HG03196 (cell line): Measurements from ENCODE around the gene TBL3.
"Not testable (repeated sequence)": the region's sequence is repeated elsewhere in the genome, so short reads cannot be mapped to it uniquely, and the experiment has no call there.

Source experiments
- ATAC-seq: cut with Tn5 transposase; IDR thresholded peaks from one replicate; pipeline ENCODE4 v1.9.1; 2021; ENCODE audit not compliant: unreplicated experiment

The TBL3 gene

DNA sequence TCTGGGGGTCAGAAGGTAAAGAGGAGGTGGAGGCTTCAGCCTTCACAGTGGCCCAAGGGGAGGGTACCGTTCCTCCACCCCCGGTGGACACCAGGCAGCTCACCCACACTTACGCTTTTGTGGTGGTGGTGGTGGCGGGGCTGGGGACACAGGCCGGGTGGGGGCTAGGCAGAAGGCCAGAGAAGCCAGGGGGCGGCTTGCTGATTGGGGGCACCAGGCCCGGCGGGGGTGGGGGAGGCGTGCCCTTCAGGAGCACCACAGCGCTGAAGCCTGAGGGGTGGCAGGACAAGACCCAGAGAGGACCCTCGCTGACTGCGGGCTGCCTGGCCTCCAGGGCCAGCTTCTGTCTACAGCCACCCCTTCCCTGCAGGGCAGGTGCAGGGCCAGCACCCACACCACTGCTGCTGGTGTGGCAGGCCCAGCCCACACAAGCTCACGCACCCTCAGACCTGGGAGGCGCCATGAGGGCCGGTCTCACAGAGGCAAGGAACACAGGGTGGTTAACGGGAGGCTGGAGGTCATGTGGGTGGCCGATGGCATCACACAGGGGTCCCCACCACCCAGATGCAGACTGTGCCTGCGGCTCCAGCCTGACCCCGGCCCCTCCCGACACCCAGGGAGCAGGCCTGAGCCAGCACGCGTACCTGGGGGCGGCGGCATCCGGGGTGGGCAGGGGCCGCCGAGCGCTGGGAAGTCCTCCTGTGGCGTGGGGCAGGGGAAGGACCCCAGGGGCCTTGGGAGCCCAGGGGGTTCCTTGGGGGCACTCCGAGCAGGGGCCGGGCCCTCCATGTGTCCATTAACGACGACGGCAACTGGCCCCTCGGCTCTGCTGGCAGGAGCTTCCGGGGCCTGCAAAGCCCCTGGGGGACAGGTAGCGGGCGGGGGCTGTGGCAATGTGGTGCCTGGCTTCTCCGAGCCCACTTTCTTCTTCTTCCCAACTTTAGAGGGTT is 27.3 kb downstream of the TBL3 start:
- ATAC-seq: no peak

DNA sequence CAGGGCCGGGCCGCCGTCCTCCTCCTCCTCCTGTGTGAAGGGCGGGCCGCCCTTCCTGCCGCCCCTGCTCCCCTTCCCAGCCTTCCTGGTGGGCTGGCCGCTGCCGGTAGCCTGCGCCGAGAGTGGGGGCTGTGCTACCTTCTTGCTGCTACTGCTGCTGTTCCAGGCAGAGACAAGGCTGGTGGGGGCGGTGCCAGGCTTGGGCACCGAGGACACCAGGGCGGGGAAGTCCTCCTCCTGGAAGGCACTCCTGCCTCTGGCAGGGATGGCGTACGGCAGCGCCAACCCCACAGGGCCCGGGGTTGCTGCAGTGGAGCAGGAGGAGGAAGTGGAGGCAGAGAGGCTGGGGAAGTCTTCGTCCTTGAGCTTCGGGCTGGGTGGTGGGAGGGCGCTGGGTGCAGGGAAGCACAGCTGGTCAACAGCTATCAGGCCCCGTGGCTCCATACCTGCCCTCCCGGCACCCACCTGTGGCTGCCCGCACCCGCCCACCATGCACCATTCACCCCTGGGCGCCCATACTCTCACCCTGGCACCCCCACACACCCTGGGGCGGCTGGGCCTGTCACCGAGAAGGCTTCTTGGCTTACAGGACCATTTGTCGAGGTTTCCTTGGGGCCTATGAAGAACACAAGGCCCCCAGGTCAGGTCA is 28.1 kb downstream of the TBL3 start:
- no peak for ATAC-seq

DNA sequence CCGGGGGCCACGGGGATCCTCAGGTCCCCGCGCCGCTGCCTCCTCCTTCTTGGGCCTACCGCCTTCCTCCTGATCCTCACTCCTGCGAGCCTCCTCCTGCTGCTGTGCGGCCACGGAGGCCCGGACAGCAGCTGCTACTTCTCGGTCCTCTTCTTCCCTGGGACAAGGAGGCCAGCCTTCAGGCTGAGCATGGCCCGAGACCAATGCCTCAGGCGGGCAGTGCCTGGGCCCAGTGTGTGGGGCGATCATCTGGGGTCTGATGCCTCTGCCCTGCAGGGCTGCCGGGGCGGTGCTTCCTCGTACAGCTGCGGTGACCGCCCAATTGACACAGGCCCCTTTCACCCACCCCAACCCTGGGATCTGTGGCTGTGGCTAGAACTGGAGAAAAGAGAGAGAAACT is 29.2 kb downstream of the TBL3 start:
- no peak for ATAC-seq

DNA sequence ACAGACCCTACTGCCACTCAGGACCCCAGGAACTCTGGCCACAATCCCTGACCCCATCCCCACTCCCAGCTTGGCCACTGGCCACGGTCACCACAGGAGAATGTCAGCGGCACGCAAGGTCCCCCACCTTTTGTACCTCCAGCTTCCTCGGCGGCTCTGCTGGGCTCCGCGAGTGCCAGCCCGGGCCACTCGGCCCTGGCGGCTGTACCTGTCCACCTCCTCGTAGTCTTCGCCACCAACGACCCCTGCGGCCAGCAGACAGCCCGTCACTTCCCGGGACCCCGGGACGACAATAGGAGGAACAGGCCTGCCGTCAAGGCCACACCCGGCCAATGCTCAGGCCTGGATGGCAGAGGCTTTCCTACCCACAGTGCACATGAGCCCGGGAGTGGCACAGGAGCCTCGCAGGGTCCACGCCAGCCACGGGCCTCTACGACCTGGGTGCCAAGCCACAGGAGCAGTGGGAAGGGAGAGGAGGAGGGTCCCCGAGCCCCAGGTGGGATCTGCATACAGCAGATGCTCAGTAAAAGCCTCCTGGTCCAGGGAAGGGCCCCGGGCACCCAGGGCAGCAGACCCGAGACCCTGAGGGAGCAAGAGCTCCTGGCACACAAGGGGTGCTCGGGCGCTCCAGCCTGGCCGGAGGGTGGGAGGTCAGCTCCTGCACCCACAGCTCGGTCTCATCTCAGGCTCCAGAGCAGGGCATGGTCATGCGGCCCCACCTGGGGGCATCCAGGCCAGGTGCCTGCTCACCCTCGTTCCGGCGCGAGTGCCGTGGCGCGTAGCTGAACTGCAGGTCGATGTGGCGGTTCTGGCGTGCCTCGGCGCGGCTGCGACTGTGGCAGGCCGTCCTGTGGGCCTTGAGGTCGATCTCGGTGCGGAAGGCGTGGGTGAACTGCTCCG is 29.9 kb downstream of the TBL3 start:
- ATAC-seq: no peak

DNA sequence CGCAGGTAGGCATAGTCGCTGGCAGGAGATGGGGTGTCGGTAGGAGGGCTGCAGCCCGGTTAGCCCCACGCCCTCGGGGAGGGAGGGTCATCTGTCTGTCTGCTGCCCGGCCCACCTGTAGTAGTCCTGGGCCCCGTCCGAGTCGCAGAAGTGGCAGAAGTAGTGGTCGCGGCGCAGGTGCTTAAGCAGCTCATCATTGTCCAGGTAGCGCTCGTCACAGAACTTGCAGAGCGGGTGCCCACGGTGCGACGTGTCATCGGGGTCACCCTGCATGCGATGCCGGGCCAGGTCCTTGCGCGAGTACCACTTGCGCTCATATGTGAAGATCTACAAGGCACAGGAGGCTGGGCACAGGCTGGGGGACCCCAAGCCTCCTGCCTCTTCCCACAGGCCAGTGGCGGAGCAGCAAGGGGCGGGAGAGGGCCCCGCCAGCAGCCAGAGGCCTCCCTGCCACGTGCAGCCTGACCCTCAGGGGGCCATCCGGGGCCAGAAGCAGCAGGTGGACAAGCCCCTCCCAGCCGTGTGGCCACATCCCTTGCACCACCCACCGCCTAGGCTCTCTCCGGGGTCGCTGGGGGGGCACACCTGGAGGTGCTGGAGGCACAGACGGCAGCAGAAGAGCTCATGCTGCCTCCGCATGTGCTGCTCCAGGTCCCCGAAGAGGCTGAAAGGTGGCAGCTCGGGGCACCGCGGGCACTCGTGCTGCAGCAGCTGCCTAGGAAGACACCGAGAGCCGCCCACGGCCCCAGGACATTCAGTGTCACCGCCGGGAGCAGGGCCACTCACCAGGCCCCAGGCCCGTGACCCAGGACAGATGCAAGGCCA is 30.8 kb downstream of the TBL3 start:
- no peak for ATAC-seq

DNA sequence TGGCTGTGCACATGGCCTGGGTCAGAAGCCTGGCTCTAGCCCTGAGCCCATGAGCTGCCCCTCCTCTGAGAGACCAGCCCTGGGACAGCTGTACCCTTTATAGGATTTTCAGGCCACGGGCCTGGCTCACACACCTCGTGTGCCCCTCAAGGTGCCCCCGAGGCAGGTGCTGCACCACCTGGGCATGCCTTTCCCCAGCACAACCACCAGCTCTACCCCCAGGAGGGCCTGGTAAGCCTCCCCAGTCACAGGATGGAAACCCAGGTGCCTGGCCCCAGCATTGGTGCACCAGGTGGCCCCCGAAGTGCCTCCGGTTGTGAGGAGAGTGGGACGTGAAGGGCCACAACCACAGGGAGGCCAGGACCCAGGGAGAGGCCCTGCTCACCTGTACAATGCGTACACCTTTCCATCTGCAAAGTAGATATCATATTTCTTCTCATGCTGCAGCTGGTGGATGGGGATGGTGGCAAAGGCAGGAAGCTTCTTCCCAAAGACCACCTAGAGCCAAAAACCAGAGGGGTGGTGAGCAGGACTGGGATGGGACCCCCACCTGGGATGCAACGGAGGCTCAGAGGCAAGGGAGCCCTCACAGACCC is 31.5 kb downstream of the TBL3 start:
- no peak for ATAC-seq

DNA sequence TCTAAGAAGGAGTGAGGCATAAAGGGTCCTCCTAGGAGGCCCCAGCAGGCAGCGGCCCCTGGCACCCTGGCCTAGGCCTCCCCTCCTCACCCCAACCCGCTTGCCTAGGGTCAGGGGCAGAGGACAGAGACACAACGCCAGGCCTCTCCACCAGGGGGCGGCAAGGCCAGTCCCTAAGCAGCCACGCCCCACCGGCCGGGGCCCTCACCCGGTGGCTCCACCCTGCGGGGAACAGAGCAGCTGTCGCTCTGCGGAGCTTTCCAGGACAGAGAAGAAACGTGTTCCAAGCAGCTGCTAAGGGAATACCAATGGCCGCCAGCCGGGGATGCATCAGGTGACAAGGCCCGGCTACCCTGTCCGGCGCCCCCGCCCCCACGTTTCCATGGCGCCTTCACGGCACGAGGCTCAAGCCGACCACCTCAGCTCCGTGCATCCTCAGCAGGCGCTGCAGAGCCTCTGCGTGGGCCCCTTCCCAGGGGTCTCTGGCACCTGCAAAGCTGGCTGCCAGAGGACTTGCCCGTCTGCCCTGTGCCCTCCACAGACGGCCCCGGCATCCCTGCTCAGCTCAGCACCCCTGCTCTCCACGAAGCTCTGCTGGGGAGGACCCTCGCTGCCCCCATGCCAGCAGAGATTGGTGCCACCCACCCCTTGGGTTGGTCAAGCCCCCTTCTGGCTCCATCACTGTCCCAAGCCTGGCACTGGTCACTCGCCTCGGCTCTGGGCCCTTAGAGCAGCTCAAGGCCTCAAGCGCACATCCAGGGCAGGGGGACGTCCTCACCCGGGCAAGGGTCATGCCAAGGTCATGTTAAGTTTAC is 32.2 kb downstream of the TBL3 start:
- ATAC-seq: peak; percentile 45

DNA sequence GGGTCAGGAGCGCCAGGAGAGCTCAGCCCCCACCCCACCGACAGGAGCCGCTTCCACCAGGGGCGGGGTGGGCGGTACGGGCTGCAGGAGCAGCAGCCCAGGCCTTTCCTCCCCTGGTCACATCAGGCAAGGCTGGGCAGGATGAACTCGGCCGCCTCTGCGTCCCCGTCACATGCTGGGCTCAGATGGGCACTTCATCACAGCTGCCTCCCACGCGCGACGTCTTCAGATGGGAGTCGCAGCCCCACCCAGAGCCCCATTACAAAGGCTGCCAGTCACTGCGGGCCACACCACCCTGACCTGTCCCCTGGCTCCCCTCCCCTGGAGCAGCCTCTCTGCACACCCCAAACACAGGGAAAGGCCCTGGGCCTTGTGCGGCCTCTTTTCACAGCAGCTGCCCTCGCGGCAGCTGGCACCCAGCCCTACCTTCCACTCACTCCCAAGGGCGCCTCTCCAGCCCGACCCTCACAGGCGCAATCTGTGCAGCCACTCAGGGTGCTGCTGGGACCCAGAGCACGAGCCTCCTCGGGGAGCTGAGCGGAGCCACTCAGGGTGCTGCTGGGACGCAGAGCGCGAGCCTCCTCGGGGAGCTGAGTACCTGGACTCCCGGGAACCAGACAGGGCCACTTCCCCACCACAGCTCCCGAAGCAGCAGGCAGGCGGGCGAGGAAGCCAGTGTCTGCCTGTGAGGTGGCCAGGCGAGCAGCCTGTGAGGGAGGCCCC is 33.1 kb downstream of the TBL3 start:
- no peak for ATAC-seq

DNA sequence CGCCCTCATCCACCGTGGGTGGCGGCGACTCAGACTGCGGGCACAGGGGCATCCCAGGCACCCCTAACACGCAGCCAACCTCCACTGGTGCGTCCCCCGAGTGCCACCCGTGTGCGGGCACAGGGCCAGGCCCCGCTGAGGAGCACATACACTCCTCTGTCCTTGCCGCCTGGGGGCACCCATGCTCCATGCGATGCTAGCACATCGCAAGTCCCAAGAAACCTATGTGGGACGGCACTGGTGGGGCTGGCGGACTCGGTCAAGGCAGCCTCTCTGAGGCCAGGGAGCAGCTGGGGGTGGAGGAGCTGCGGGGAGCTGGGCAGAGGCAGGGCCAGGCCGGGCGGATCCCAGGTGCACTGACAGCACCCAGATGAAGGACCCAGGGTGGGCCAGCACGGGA is 33.8 kb downstream of the TBL3 start:
- no peak for ATAC-seq

DNA sequence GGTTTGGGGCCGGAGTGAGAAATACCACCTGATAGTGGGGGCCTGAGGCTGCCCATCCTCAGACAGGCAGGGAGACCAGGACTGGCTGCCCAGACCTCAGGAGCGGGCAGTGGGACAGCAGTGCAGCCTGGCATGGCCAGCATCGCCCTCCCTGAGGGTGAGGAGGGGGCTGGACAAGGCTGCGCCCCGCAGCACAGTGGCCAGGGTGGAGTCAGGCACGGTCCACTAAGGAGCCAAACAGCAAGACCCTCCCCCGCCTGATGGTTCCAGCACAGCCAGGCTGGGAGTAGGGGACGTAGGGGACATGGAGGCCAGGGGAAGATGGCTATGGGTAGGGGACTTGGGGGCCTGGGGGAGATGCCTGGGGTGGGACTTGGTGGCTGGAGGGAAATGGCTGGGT is 34.5 kb downstream of the TBL3 start:
- ATAC-seq: no peak

DNA sequence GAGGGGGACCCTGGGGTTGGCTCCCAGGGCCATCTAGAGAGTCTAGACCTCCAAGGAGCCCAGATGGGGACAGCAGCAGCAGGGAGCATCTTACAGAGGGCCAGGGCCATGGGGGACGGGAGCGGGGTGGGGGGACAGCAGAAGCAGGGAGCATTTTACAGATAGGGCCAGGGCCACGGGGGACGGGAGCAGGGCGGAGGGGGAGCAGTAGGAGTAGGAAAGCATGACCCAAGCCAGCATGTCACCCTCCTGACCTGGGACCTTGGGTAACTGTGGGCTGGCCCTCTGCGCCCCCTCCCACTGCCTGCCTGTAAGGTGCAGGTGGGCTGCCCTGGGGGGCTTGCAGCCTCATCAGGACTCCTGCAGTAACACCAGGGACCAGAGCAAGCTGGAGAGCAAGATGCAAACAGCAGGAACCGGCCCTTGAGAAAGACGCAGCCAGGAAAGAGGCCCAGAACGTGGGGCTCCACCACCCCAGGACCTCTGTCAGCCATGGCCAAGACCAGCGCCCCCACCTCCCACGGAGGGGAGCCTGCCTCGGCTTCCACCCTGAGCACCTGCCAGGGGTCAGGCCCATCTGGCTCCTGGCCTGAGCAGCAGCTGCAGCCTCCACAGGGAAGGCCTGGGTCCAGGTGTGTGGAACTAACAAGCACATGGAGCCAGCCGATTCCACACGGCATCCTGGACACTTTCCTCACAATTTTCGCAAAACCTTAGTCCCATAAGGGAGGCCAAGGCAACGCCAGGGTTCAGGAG is 35.4 kb downstream of the TBL3 start:
- no peak for ATAC-seq

DNA sequence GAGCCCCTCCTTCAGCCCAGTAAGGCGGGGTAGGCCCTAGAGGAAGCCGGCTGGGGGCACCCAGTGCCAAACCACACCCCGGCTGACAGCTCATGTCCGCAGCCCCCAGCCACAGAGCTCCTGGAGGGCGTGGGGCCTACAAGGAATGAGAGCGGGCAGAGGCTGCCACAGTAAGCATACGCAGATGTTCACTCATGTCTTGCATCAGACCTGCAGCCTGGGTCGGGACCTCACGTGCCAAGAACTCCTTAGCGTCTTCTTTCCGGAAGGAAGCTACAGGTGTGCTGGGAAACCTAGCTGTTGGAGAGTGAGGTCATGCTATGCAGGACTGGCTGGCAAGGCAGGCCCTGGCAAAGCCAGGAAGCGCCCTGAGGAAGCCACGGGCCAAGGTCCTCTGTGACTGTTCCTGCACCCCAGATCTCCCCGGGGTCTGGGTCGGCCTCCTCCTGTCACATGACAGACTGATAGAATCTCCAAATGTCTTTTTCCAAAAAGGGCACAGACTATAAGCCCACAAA is 36.2 kb downstream of the TBL3 start:
- ATAC-seq: no peak

DNA sequence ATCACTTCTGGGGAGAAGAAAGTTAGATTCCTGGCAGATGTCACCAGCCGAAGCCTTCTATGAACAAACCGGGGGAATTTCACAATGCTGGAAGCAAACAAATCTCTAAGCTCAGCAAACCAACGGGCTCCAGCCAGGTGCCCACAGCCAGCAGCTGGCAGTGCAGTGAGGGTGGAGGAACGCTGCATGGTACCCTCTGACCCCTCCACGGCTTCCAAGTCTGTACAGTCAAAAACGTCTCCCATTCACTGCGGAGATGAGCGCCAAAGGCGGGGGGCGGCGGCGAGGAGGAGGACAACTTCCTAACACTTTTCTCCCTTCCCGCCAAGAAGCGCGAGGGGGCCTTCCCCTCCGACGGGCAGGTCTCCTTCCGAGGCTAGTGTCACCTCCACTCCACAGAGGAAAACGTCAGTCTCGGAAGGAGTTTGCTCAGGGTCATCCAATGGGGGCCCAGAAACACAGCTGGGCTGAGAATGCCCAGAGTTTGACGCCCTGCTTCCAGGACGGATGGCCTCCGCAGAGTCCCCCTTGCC is 36.8 kb downstream of the TBL3 start:
- ATAC-seq: peak; percentile 1

DNA sequence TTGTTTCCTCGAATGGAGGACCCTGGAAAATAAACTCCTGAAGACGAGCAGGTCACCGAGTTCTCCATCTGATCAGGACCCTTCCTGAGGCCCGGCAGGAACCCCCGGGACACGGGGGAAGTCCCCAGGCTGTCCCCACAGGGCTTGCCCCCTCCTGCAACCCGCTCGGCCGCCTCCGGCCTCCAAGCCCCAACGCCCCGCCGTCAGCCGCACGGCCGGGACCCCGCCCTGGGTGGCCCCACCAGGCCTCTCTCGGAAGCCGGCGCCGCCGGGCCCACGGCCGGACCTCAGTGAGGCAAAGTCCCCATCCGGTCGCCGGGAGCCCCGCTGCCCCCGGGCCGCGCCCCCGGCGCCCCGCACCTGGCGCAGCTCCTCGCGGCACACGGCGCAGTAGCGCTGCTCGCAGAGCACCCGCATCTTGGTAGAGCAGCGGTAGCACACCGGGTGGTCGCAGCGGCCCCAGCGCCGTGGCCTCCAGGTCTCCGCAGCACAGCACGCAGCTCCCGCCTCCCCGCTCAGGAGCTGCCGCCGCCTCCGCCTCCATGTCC is 37.4 kb downstream of the TBL3 start:
- peak; percentile 38 for ATAC-seq

DNA sequence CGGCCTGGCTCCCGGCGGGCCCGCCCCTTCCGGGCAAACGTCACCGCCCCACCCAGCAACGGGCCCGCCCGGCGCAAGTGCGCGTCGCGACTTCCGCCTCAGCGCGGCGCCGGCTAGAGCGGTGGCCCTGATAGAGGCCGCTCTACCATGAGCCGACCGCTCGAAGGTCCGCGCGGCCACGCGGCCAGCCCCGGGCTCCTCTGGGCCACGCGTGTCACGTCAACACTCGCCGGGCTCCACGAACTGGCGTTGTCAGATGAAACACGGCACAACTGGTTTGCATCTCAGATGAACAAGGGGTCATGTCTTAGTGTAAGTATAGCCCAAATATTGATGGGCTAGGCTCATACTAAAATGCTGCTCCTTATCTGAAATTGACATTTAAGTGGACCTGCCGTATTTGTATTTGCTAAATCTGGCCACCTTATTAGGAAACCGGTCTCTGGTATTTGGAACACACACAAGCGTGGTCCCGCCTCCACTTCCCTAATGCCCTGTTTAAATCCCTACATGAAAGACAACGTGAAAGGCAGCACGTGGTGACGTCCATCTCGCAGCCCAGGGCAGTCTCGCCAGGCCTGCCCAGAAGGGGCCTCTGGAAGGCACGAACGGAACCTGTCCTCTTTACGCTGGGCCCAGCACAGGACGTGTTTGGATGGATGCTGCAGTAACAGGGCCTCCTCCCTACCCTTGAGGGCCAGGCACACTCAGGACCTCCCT is 38.1 kb downstream of the TBL3 start, which contains the start of gene ZNF598:
Gene ZNF598 (minus strand): TSS at position 31 of the 720 bp plus-strand sequence.
- peak; percentile 70 for ATAC-seq

DNA sequence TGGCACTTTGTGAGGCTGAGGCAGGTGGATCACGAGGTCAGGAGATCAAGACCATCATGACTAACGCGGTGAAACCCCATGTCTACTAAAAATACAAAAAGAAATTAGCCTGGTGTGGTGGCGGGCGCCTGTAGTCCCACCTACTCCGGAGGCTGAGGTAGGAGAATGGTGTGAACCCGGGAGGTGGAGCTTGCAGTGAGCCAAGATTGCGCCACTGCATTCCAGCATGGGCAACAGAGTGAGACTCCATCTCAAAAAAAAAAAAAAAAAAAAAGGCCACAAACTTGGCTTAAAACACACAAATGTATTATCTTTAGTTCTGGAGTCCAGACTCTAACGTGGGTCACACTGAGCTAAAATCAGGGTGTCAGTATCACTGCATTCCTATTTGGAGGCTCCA is 39.9 kb downstream of the TBL3 start:
- not testable (repeated sequence) for ATAC-seq
